Stimulated activated CD8-positive, alpha-beta memory T cell treated with anti-CD3 and anti-CD28 coated beads, Interleukin-2, amount 100 ng/mL, for 1 hour (primary cell): ENCODE measurements around the gene TMEM204.

ENCODE experiments used
- DNase-seq, 2 donors: peaks; one replicate each; pipeline ENCODE4 v3.0.0-alpha.2; 2020; ENCODE audit warnings: low read depth in 2 of 2

Gene TMEM204

GRCh38 chr16:1538804-1539520 is 5.5 kb downstream of the TMEM204 start:
- no peak for DNase-seq

DNA sequence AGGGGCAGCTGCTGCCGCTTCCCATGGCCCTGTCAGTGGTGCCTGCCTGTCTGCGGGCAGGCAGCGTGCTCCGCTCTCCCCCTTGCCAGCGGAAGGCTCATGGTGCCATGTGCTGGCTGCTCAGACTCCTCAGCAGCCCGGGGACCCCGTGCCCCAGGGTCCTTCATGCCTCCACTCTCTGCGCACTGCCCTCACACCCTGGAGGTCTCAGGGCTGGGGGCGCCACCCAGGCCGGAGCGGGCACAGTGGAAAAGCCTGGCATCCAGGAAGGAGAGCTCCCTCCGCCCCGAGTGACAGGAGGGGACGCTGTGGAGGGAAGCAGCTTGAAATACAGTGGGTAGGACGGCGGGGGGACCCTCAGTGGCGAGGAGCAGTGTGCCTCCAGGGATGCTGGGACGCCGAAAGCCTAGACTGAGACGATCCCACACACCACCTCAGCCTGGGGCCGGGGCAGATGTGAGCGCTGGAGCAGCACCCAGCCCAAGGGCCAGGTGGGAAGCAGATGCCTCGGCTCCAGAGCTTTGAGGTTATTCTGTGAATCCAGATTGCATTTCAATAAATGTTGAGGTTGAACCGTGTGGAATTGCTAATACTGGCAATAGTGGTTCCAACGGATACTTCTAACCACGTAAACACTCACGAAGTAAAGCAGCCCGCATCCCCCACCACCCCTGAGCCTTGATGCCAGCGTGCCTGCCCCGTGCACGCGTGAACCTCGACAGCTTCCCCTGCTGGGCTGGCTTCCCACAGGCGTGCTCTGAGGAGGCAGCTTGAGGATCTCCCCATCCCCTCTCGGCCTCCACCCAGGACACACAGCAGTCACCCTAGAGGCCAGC is 6.5 kb downstream of the TMEM204 start:
- DNase-seq: no peak

- DNase-seq: no peak
Observed at GRCh38 chr16:1540556-1540855, 7.0 kb downstream of the TMEM204 start.

DNA sequence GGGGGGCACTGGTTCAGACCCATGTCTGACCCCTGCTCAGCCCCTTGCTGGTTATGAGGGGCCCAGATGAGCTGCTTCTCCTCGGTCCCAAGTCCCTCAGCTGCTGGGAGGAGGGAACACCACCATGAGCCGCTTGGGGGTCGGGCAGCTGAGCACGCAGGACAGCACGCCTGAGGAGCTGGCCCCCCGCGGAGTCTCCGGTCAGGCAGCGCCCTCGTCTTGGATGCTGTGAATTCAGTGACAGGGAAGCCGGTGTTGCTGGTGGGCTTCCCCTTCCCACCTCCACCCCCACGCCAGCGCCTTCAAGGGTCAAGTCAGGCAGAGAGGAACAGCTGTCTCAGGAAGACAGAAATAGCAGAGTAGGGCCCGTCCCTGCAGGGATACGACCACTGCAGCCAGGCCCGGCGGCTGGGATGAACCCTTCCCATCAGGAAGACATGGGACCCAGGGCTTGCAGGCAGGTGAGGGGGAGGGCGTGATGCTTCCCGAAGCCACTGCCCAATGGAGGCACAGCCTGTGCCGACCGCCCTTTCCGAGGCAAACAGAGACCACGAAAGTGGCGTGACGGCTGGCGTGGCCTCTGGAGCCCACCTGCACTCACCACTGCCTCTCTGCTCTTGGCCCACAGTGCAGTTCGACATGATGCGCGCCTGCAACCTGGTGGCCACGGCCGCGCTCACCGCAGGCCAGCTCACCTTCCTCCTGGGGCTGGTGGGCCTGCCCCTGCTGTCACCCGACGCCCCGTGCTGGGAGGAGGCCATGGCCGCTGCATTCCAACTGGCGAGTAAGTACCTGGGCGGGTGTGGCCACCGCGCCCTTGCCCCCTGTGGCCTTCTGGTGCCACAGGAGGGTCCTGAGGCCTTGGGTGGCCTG is 8.1 kb downstream of the TMEM204 start:
- DNase-seq: no peak

DNA sequence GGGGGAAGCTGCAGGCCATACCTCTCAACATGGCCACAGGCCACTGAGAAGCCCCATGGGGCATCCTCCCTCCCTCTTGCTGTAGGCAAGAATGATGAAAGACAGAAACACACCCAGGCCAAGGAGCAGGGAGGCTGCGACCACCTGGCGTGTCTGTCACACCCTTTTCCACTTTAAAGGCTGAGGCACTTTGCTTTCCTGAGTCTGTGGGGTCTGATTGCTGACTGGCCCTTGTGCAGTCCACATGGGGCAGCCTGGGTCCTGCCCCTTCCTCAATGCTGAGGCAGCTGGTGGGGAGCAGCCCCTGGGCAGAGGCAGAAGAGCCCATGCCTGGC is 8.7 kb downstream of the TMEM204 start:
- no peak for DNase-seq

DNA sequence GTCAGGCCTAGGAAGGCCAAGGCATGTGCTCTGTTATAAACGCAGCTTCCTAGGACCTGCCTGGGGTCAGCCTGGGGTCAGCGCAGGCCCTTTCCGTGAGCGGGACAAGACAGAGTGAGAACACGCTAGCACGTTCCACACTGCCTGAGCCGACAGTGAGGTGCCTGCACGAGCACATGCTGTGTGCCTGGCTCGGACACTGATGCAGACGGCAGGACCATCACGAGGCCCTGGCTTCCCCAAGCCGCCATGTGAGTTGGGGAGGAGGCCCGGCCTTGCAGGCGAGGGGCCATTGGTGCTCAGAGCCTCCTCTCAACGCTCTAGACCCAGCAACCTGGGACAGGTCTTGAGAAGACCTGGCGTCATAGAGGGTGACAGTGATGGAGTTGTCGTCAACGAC is 9.1 kb downstream of the TMEM204 start:
- no peak for DNase-seq

DNA sequence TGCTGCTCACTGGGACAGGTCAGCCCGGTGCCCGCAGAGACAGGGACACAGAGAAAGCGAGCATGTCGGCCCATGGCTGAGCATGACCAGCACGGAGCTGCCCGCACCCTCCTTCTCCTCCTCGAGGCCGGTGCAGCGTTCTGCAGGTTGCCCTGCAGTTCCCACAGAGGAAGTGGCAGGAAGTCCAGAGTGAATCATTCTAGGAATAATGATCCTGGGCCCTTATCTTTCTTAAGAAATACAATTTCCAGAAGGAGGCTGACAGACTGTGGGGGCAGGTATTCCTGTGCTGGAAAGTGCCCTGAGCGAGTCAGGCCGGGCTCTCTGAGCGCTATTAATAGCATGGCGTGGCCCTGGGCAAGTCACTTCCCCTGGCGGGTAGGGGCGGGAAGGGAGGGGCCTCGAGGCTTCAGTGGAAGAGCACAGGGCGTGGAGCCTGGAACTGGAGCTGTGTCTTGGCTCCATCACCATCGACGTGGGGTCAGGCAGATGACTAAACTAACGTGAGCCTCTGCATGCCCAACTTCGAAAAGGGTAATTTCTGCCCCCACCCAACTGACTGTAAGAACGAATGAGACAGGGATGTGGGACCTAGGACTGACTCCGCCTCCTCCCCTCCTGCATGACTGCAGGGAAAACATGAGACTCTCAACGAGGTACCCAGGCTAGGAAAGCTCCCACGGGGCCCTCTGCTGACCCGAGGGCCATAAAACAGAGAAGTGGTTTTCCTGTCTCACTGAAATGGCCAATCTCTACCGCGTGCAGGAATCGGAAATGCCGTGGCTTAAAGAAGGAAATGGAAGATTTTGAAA is 9.8 kb downstream of the TMEM204 start:
- DNase-seq: no peak

- no peak for DNase-seq
Observed at GRCh38 chr16:1545044-1546040, 11.9 kb downstream of the TMEM204 start.

DNA sequence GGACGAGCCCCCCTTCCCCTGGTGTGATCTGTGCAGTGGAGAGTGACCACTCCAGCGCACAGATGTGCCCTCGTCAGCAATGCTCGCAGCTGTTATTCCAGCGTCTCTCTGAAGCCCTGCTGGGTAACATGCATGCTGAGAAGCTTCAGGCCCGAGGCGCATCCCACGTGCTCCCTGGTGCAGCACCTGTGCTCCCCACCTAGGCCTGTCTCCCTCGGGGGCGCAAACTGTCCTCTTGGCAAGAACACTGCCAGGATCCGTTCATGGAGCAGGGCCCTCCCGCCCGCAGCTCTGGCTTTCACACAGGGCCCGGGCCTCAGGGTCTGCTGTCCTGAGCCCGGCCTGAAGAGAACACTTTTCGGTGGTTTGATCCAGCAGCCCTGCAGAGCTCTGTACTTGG is 13.0 kb downstream of the TMEM204 start:
- no peak for DNase-seq

DNA sequence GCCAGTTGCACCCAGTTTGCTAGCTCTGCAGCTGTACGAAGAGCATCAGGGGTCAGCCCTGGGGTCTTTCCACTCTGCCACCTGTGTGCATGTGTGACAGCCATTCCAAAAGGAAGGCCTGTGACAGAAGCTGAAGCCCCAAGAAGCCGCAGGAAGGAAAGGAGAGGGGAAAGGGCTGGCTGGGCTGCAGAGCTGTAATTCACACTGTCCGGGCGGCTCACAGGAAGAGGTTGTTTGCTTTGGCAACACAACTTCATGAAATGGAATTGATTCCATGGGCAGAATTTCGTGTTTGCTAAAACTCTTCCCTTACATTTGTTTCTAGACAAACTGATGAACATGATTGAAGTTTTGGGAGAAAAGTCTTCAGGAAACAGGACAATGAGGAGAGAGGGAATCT is 14.8 kb downstream of the TMEM204 start:
- no peak for DNase-seq

DNA sequence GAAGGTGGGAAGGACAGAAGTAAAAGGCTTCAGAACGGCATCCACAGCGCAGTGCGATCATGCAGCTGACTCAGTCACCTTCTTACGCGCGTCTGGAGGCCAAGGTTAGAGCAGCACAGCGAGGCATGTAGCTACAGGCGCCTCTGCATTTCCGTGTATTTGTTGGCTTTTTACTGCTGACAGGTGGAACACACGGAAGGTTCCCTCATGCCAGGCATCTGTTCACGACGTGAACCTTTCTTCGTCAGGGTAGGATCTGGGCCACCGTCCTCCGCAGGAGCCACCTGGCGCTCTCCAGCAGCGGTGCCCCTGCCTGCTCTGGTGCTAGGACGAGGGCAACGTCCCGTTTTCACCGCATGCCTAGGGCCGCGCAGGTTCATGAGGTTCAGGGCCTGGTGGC is 15.3 kb downstream of the TMEM204 start:
- DNase-seq: no peak

DNA sequence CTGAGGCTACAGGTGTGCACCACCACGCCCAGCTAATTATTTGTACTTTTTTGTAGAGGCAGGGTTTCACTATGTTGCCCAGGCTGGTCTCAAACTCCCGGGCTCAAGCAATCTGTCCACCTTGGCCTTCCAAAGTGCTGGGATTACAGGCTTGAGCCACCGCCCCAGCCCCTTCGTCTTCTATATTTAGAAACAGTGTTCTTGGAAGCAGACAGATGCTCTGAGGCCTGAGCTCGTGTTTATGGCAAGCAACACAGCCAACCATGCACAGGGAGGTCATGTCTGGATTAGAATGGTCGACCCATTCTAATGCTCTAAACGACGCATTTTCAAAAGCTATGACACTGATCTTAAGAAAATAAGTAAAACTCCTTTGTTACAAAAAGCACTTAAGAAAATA is 16.6 kb downstream of the TMEM204 start:
- no peak for DNase-seq

- no peak for DNase-seq
Observed at GRCh38 chr16:1550696-1551095, 17.2 kb downstream of the TMEM204 start.

- DNase-seq: no peak
Observed at GRCh38 chr16:1551166-1551565, 17.7 kb downstream of the TMEM204 start.

GRCh38 chr16:1552129-1552528 is 18.7 kb downstream of the TMEM204 start:
- DNase-seq: no peak

DNA sequence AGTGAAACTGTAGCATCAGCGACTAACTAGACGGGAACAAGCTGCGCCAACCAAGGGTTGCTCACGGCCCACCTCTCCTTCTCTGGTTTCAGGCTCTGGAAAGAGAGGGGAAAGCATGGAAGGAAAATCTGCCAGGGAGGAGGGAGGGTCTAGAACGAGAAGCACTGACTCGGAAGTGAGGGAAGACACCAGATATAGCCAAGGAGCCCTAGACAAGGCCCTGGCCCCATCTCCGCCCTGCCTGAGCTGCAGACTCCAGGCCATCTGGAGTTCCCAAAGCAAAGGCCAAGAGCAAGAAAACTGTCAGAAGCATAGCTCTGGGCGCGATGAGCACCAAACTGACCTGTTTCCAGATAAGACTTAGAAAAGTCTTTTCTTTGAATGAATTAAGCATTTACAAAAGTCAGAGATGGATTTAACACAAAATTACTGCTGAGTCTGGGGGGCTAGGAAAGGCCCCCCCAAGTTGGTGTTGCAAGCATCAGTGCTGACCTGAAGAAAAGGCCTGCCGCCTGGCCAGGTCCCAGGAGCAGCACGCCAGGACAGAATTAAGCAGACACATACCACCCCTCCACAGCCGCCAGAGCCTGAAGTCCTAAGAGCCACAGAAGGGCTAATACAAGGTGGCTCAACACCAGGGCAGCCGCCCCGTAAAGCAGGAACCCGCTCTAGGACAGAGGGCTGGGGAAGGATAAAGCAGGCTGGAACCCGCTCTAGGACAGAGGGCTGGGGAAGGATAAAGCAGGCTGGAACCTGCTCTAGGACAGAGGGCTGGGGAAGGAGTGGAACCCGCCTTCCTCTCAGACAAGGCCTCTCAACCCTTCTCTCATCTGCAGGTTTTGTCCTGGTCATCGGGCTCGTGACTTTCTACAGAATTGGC is 20.7 kb downstream of the TMEM204 start:
- no peak for DNase-seq

DNA sequence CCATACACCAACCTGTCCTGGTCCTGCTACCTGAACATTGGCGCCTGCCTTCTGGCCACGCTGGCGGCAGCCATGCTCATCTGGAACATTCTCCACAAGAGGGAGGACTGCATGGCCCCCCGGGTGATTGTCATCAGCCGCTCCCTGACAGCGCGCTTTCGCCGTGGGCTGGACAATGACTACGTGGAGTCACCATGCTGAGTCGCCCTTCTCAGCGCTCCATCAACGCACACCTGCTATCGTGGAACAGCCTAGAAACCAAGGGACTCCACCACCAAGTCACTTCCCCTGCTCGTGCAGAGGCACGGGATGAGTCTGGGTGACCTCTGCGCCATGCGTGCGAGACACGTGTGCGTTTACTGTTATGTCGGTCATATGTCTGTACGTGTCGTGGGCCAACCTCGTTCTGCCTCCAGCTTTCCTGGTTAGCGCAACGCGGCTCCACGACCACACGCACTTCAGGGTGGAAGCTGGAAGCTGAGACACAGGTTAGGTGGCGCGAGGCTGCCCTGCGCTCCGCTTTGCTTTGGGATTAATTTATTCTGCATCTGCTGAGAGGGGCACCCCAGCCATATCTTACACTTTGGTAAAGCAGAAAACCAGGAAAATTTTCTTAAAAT is 21.5 kb downstream of the TMEM204 start:
- DNase-seq: no peak

DNA sequence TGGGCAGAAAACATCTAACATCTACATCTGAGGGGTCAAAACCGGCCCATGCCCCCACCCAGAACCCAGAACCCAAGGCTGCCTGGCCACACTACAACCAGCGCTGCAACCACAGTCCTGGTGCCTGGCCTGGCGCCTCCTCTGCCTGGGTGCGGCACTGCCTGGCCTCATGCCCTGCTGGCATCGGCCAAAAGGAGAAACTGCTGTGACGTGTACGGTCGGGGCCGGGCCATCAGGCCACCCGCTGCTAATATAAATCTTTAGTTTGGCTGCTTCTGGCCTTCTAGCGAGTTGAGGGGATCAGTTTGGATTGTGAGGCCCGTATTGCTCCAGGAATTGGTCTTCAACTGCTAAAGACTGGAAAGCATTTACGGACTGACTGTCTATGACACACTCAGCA is 22.8 kb downstream of the TMEM204 start:
- no peak for DNase-seq

- DNase-seq: no peak
Observed at GRCh38 chr16:1557074-1557473, 23.6 kb downstream of the TMEM204 start.
